Esophagus muscularis mucosa (tissue), 3 donors: ENCODE measurements around the gene KIRREL3.

Experiments
- CTCF ChIP-seq, 3 experiments: fragments of 200-600 bp in 2 of 3; fragments of 450-650 bp in 1 of 3; sonication (generic) in 2 of 3; IDR thresholded peaks; one replicate each; pipeline ENCODE4 v1.5.1; 2017 to 2019; ENCODE audit warnings: antibody characterized with exemption in 3 of 3, mild to moderate bottlenecking in 2 of 3, moderate library complexity in 1 of 3
- EP300 ChIP-seq: sonication (generic); formaldehyde crosslinking; IDR thresholded peaks from one replicate; pipeline ENCODE4 v1.6.1; 2017; ENCODE audit warnings: antibody characterized with exemption

- TF ChIP-seq EP300 = no peak
- TF ChIP-seq CTCF (IDR thresholded peaks at IDR 0.05) = no peak
Observed at GRCh38 chr11:126782810-126783209, 217.8 kb downstream of the KIRREL3 start.
